GM18520 (cell line): ENCODE data around the gene TPM1.

Source experiments
- ATAC-seq: cut with Tn5 transposase; IDR thresholded peaks from one replicate; pipeline ENCODE4 v1.9.1; 2021; ENCODE audit not compliant: unreplicated experiment

The TPM1 gene

DNA sequence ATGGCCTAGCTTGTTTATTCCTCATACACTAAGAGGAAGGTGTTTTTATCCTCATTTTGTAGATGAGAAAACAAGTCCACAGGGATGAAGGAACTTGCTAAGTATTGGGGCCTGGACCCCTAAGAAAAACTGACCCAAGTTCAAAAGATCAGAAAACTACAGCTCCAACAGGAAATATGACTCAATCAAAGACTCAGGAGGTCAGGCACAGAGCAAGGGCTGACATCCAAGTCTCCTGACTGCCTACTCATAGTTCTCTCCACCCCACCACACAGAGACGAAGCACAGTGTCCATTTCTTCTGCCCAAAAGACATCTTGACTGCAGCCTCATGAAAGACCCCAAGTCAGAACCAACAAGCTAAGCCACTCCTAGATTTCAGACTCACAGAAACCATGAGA is 26.9 kb upstream of the TPM1 start:
- ATAC-seq: no peak

- ATAC-seq: no peak
These were observed 26.3 kb upstream of the TPM1 start for GRCh38 chr15:63016234-63016633.

DNA sequence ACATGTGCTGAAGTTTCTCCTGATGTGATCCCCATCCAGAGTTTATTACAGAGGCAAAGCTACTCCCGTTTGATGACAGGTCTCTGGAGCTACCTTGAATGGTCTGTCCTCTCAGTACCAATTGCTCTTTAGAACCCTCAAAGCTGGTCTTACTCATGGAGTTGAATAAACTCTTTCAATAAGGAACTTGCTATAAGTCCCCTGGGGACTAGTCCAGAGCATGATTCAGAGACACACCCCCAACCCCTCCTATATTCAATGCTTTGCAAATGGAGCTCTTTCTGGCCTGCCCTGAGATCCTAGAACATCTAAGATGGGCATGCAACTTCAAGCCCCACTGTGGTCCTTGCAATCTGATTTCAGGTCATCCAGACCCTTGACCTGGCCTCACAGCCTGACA is 23.9 kb upstream of the TPM1 start:
- ATAC-seq: no peak

GRCh38 chr15:63019511-63020109 is 22.9 kb upstream of the TPM1 start:
- no peak for ATAC-seq

DNA sequence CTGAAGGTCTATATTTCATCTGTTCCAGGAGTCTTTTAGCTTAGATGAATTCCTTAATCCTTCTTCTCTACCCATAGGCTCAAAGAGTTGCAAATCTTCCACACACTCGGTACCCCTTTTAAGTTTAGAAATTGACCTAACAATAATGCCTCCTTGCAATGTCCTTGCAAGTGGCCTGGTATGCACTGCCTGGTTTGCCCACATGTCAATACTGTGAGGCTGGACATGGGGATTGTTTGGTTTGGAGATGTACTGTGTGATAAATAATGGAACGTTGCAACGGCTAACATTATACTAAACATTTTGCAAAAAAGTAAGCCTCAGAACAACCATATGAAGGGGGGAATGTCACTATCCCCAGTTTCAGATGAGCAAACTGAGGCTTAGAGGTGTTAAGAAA is 22.4 kb upstream of the TPM1 start:
- ATAC-seq: no peak

GRCh38 chr15:63020759-63021430 is 21.7 kb upstream of the TPM1 start:
- ATAC-seq: no peak

- no peak for ATAC-seq
These were observed 20.4 kb upstream of the TPM1 start for GRCh38 chr15:63022181-63022580.

DNA sequence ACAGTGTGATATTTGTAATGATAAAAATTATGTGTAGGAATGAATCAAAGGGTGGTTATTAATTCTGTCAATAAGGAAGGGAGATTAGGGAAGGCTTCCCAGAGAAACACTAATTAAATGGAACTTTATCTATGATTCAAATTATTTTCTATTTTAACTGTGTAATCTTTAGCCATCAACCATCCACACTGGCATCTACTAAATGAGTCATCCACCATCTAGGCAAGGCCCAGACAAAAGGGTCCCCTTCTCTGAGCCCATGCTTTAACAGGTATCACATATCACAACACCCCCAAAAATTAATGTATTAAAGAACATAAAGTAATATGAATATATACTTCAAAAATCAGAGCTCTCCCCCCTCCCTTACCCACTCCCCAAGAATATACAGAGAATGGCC is 19.9 kb upstream of the TPM1 start:
- no peak for ATAC-seq

DNA sequence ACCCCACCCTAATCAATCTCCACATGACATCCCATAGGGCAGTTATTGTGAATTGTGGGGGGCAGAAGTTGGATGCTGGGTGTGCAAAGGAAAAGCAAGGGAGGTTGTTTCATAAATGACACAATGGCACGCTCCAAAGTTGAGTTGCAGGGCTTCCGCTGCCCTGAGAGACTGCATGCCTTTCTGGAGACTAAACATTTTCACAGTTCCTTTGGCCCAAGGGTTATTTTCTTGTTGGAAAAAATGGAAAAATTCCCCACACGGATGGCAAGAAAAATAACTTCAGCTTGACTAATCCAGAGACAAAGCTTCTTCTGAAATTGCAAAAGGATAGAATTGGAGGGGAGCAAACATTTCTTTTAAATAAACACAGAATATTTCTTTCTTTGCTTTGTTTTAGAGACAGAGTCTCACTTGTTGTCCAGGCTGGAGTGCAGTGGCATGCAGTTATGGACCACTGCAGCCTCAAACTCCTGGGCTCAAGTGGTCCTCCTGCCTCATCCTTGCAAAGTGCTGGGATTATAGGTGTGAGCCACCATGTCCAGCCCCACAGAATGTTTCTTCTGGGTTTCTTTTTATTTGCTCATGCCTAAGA is 19.1 kb upstream of the TPM1 start:
- ATAC-seq: no peak

DNA sequence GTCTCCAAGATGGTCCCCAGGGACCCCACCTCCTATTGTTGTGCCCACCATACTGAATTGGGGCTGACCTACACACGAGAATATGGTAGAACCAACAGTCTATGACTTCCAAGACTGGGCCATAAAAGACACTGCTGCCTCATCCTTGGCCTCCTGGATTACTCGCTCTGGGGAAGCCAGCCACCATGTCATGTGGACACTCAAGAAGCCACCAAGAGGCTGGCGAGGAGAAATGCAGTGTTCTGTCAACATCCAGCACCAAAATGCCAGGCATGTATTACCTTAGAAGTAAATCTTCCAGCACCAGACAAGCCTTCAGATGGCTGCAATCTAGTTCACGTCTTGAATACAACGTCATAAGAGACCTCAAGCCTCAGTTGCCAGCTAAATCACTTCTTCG is 17.1 kb upstream of the TPM1 start:
- ATAC-seq: no peak

- ATAC-seq: no peak
These were observed 14.9 kb upstream of the TPM1 start for GRCh38 chr15:63027646-63028045.

DNA sequence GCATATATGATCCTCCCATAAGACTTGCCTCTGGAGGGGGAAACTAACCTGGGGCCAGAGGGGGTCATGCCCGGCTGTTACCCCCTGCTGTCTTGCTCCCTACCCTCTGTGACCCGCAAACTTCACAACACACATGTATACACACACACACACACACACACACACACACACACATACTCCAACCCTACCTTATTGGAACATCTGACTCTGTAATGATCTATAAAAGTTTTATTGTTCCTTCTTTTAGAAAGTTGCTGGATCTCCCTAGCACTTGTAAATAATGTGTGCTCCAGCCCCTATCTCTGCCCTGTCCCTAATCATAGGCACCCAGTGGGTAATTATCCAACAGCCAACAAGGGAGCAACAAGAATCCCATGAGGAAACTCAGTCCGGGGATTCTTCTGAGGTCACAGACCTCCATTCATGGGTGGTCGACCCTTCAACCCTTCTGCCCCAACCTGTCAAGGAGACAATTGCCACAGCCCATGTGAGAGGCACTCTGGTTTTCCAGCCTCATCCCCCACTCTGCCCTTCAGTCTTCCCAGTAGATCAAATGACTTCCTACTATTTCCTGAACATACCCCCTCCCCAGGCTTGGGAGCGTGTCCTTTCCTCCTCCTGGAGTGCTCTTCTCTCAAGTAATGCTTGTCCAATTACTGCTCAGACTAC is 14.0 kb upstream of the TPM1 start:
- no peak for ATAC-seq

GRCh38 chr15:63029676-63030075 is 12.9 kb upstream of the TPM1 start:
- no peak for ATAC-seq

DNA sequence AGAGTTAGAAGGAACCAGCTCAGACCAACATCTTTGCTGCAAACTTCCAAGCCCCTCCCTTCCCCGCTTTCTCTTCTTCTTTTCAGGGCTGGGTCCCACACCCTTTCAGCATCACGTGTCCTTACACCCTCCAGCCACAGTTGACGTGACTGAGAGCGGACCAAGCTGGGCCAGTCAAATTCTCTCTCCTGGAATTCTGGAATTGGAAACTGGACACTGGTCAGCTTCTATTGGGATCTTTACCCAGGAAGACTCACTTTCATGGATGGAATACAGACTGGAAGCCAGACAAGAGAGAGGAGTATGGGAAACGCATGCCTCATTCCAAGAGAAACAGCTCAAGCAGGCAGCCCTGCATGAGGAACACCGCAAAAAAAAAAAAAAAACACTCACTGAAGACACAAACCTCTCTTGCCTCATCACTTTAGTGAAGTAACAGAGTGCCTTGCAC is 12.4 kb upstream of the TPM1 start:
- ATAC-seq: no peak

- no peak for ATAC-seq
These were observed 8.0 kb upstream of the TPM1 start for GRCh38 chr15:63034578-63034977.

DNA sequence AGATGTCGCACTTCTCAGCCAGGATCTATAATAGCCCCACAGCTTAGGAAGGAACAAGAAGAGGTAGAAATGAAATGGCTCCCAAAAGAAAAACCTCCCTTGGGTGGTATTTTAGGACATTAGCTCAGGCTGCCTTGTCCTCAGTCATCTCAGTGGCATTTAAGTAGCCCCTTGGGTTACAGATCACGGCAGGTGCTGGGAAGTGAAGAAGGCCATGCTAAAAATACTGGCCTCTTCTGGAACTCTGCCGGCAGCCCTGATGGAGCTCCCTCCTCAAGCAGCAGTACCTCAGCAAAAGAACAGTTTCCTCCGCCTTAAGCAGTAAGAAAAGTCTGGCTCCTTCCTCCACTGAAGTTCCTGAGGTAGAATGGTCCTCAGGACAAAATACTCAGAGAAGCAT is 7.3 kb upstream of the TPM1 start:
- ATAC-seq: no peak

DNA sequence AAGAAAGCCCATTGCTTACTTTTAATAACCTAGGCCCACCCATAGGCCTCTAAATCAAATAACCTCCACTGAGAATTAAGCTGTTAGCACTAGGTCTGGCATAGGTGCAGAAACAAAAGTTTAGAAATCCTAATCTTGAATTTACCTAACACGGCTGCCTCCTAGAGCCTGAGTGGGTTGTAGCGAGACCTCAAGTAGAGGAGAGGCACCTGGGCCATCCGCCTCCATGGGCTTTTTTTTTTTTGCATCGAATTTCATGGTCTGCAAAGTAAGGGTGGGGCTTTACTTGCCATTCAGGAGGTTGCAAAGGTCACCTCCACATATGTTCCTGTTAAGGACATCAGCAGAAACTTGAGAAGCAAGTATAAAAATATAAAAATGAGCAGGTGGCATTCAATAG is 6.6 kb upstream of the TPM1 start:
- no peak for ATAC-seq

- ATAC-seq: no peak
These were observed 4.4 kb upstream of the TPM1 start for GRCh38 chr15:63037976-63038720.

- no peak for ATAC-seq
These were observed 3.4 kb upstream of the TPM1 start for GRCh38 chr15:63038926-63039673.

DNA sequence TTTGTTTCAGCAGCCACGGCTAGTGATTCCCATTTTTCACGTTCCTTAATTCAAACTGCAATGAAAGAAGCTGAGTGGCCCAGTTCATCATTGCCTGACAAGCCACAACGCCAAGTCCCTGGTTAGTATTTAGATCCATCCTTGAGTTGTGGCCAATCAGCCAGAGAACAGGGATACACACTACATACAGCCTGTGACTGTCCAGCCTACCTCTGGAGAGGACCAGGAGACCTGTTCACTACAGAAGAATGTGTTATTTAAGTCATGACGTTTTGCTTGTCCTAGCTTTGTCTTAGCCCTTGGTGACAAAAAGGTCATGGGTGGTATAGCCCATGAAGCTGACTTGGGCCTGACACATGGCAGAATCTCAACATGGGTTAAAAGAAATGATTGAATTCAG is 2.7 kb upstream of the TPM1 start:
- no peak for ATAC-seq

DNA sequence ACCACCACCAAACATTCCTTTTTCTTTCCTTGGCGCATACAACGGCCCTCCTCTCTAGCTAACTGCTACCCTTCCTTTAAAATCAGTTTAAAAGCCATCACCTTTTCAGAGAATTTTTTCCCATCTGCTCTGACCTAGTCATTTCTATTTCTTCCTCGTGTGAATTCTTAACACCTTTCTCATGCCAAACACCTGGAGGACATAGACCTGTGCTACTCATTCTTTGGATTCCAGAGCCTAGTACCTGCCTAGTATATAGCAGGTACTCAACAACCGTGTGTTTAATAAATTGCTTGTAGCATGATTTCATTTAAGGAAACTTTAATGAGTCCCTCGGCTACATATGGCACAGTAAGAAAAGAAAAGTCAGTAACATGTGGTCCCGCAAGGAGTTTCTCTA is 2.0 kb upstream of the TPM1 start:
- no peak for ATAC-seq
